HepG2 (cell line): ENCODE data around the gene KRTDAP. TPM values are rescaled to one million over a fixed set of nuclear protein-coding genes. Genes with fewer than 3 reads are reported as not detected.

Experiments
- ATAC-seq: fragments of 200-7000 bp; cut with Tn5 transposase; 3 replicates; pipeline ENCODE4 v1.9.1; 2020; ENCODE audit warnings: mild to moderate bottlenecking, moderate library complexity
- BruUV-seq: library from RNA; stranded (reverse); fragments of 400-500 nt; replicated peaks from 2 replicates; lab custom pipeline; 2021; lab: Mats Ljungman, UMichigan
- CTCF ChIA-PET: fragments of 300-600 bp; formaldehyde crosslinking; extraction: SDS; loops from one replicate; lab custom pipeline; 2021; ENCODE audit warnings: low total read pairs, inconsistent platforms, low intra/inter-chr PET ratio; lab: Yijun Ruan, JAX
- POLR2A ChIA-PET: fragments of 350-600 bp; sonication (Branson Sonifier 250); formaldehyde crosslinking; loops from one replicate; lab custom pipeline; 2020; ENCODE audit warnings: antibody characterized with exemption, inconsistent platforms; lab: Yijun Ruan, JAX
- DNase-seq: peaks from one replicate; pipeline ENCODE4 v3.0.0-alpha.2; 2015; ENCODE audit warnings: low spot score
- FAIRE-seq: peaks from 3 replicates; lab custom pipeline; 2011; peaks lifted over from hg19 to GRCh38; lab: Jason Lieb, UNC
- H2AFZ ChIP-seq: one replicate; pipeline ENCODE4 v1.6.1; 2011; ENCODE audit warnings: low read length, inconsistent platforms
- H3K27ac ChIP-seq: fragments of 300-600 bp; 3 replicates; pipeline ENCODE4 v1.8.0; 2011; ENCODE audit warnings: mixed run types, mild to moderate bottlenecking, mixed read lengths, low read length, inconsistent platforms; ENCODE audit not compliant: insufficient read depth; ENCODE audit errors: extremely low read length
- H3K27me3 ChIP-seq, 2 experiments: fragments of 200-600 bp in 1 of 2; 2 replicates in 1 of 2; 3 replicates in 1 of 2; pipeline versions ENCODE4 v1.6.0 to v1.8.0; 2011; ENCODE audit warnings: low read length in 2 of 2, mild to moderate bottlenecking in 2 of 2, moderate library complexity in 2 of 2, inconsistent platforms in 1 of 2; ENCODE audit not compliant: insufficient read depth in 2 of 2, control insufficient read depth in 1 of 2
- H3K36me3 ChIP-seq, 2 experiments: fragments of 200-600 bp in 1 of 2; replicated peaks in 1 of 2; 2 replicates in 1 of 2; 3 replicates in 1 of 2; pipeline versions ENCODE4 v1.5.1 to v1.8.0; 2011; ENCODE audit warnings: low read length in 2 of 2, inconsistent platforms in 1 of 2; ENCODE audit not compliant: insufficient read depth in 2 of 2, control insufficient read depth in 1 of 2
- H3K4me1 ChIP-seq: 2 replicates; pipeline ENCODE4 v1.5.1; 2012; ENCODE audit warnings: low read length, inconsistent platforms; ENCODE audit not compliant: insufficient read depth
- H3K4me2 ChIP-seq: 2 replicates; pipeline ENCODE4 v1.6.0; 2011; ENCODE audit warnings: low read depth, low read length, inconsistent platforms
- H3K4me3 ChIP-seq, 3 experiments: fragments of 200-600 bp in 1 of 3; sonication (generic), shearing (Covaris generic) in 1 of 3; replicated peaks in 1 of 3; 2 replicates each; pipeline ENCODE4 v1.5.1; 2011 to 2016; ENCODE audit warnings: low read length in 3 of 3, inconsistent platforms in 2 of 3, low read depth in 2 of 3, mild to moderate bottlenecking in 2 of 3, control low read depth in 1 of 3, mixed read lengths in 1 of 3; ENCODE audit not compliant: insufficient read depth in 1 of 3
- H3K79me2 ChIP-seq: one replicate; pipeline ENCODE4 v1.6.1; 2011; ENCODE audit warnings: low read length, inconsistent platforms; ENCODE audit not compliant: insufficient read depth
- H3K9ac ChIP-seq: 2 replicates; pipeline ENCODE4 v1.6.0; 2011; ENCODE audit warnings: mild to moderate bottlenecking, low read depth, low read length, inconsistent platforms; ENCODE audit not compliant: insufficient read depth
- H3K9me3 ChIP-seq: 2 replicates; pipeline ENCODE4 v1.5.1; 2012; ENCODE audit warnings: mild to moderate bottlenecking, low read length
- H4K20me1 ChIP-seq: 2 replicates; pipeline ENCODE4 v1.6.0; 2011; ENCODE audit warnings: inconsistent platforms, mild to moderate bottlenecking, low read length, moderate library complexity; ENCODE audit not compliant: insufficient read depth
- GLI4 ChIP-seq: sonication (generic); formaldehyde crosslinking; IDR thresholded peaks from 2 replicates; pipeline ENCODE4 v1.5.1; 2020; ENCODE audit warnings: missing genetic modification reagents, mild to moderate bottlenecking, moderate library complexity, borderline replicate concordance
- HES4 ChIP-seq: sonication (generic); formaldehyde crosslinking; IDR thresholded peaks from 2 replicates; pipeline ENCODE4 v1.9.0; 2021; ENCODE audit warnings: mild to moderate bottlenecking, missing genetic modification reagents, borderline replicate concordance
- MLXIP ChIP-seq: sonication (generic); formaldehyde crosslinking; IDR thresholded peaks from 2 replicates; pipeline ENCODE4 v1.9.0; 2021; ENCODE audit warnings: missing genetic modification reagents, borderline replicate concordance
- NFIB ChIP-seq: sonication (generic); formaldehyde crosslinking; IDR thresholded peaks from 2 replicates; pipeline ENCODE4 v1.9.0; 2021; ENCODE audit warnings: missing genetic modification reagents, mild to moderate bottlenecking, borderline replicate concordance
- NFYB ChIP-seq: sonication (generic); formaldehyde crosslinking; IDR thresholded peaks from 2 replicates; pipeline ENCODE4 v1.4.0; 2020; ENCODE audit warnings: missing genetic modification reagents
- NR2F6 ChIP-seq, 2 experiments: IDR thresholded peaks; 2 replicates each; pipeline ENCODE4 v1.6.1; 2016; ENCODE audit warnings: antibody characterized with exemption in 1 of 2, mild to moderate bottlenecking in 1 of 2
- ZMYM4 ChIP-seq: sonication (generic); formaldehyde crosslinking; IDR thresholded peaks from 2 replicates; pipeline ENCODE4 v1.8.1; 2023; ENCODE audit warnings: mild to moderate bottlenecking, missing genetic modification reagents
- ZNF318 ChIP-seq: sonication (generic); formaldehyde crosslinking; IDR thresholded peaks from 2 replicates; pipeline ENCODE4 v1.4.0; 2020; ENCODE audit warnings: mild to moderate bottlenecking, missing genetic modification reagents
- ZNF678 ChIP-seq: sonication (generic); formaldehyde crosslinking; IDR thresholded peaks from 2 replicates; pipeline ENCODE4 v1.4.0; 2020; ENCODE audit warnings: mild to moderate bottlenecking, missing genetic modification reagents
- WGBS: methylation state at CpG from one replicate; pipeline ENCODE4 v1.1.6; 2017; ENCODE audit warnings: low lambda C conversion rate; 5-methylcytosine and 5-hydroxymethylcytosine counted together
- in situ Hi-C: cut with HindIII; loops from 2 replicates; pipeline ENCODE4 v1.10.0; 2017; ENCODE audit warnings: low pct_unique_long_range_greater_than_20kb; ENCODE audit not compliant: extremely low pct_ligation_motif_present
- intact Hi-C: fragments of 100-400 bp; cut with micrococcal nuclease; formaldehyde crosslinking; loops from one replicate; pipeline ENCODE4 v1.10.0; 2022; ENCODE audit not compliant: unreplicated experiment
- polyA plus RNA-seq, 8 experiments: library from polyadenylated mRNA; depleted of rRNA in 3 of 8; stranded (reverse) in 7 of 8; unstranded in 1 of 8; fragments of >200 nt; fragmentation: Illumina TruSeq in 4 of 8; extraction: Trizol in 4 of 8; gene quantifications; 2 replicates each; pipeline versions ENCODE4 v1.2.1 to v1.2.3, GENCODE V29; 2011 to 2016; ENCODE audit warnings: low read depth in 4 of 8, missing spikeins in 1 of 8, mixed read lengths in 1 of 8; ENCODE audit not compliant: insufficient read depth in 1 of 8
- total RNA-seq, 5 experiments: library from RNA; depleted of rRNA; stranded (reverse); fragments of >200 nt; fragmentation: Illumina TruSeq; extraction: Trizol; gene quantifications; 2 replicates each; pipeline ENCODE4 v1.2.3, GENCODE V29; 2016; ENCODE audit warnings: low read depth in 1 of 5

The KRTDAP gene
- total and polyA plus RNA-seq, 2 of the 13 experiments (the other 11 are each of a cell fraction or from before 2014, with no cell fraction given) = 0.86 to 1.5 TPM

- no peak for TF ChIP-seq ZMYM4
Observed at GRCh38 chr19:35460608-35461007, 29.7 kb downstream of the KRTDAP start (continued).

- Histone ChIP-seq H3K36me3 (no peaks in the 10 kb centered on the region), H3K27ac (peak overlapping the region; percentile 87), H4K20me1 (no peaks in the 10 kb centered on the region), H3K4me1 (peaks cover 77% of the 10 kb centered on the region), H3K27me3 (no peaks in the 10 kb centered on the region; a peak in 1 of 5 replicates), H2AFZ (no peak overlapping the region), H3K79me2 (no peaks in the 10 kb centered on the region), H3K4me2 (peak overlapping the region; percentile 76), H3K9ac (peak overlapping the region; percentile 46), H3K9me3 (no peaks in the 10 kb centered on the region), H3K4me3 (peak overlapping the region; percentile 35 to 66 (median 60); a peak in 5 of 6 replicates)
- ATAC-seq = peak; percentile 68
- DNase-seq = peak; percentile 67
- ChIA-PET POLR2A (interaction anchor here (1.5 to 1.6 kb wide), 2 partner anchors 9 to 39 kb away, joined by 6 to 7 read pairs; no protein-coding TSS in a partner anchor), CTCF (interaction anchor here (1.6 kb wide), 1 partner anchor 9 kb away, joined by 4 read pairs; no protein-coding TSS in a partner anchor)
- 1% methylated on average over 14 of the region's 14 CpGs for WGBS
- TSS peak; percentile 76 for BruUV-seq
- FAIRE-seq = peak; percentile 65
- in situ Hi-C loops = no loop called here
- intact Hi-C loops = loop anchor here (2.0 to 5.0 kb wide), 2 partner anchors 39 to 192 kb away; partner anchors contain the start of gene USF2
- TF ChIP-seq ZNF318 (CRISPR knock-in tag) (no peak), NFYB (no peak), ZNF678 (CRISPR knock-in tag) (no peak), MLXIP (CRISPR knock-in tag) (no peak), NFIB (CRISPR knock-in tag) (no peak), HES4 (CRISPR knock-in tag) (no peak), GLI4 (no peak), NR2F6 (IDR thresholded peaks at IDR 0.05) (peak; percentile 79), NR2F6 (CRISPR knock-in tag; IDR thresholded peaks at IDR 0.05) (peak; percentile 85; the same call in 1 of the 2 replicates)
Observed at GRCh38 chr19:35459414-35460082, 30.7 kb downstream of the KRTDAP start.
